HG03097 (cell line): Measurements from ENCODE around the gene RARRES1.

Source experiments
- ATAC-seq: cut with Tn5 transposase; IDR thresholded peaks from one replicate; pipeline ENCODE4 v1.9.1; 2021; ENCODE audit not compliant: unreplicated experiment, low FRiP score

RARRES1 gene

GRCh38 chr3:158731938-158732855, at the start of gene RARRES1:
RARRES1 (minus strand) TSS chr3:158732457; CDS start chr3:158732415, 42 bp downstream.
- peak; percentile 75 for ATAC-seq

- ATAC-seq, result no peak
These were observed 49.6 kb upstream of the RARRES1 start for GRCh38 chr3:158781849-158782248.

GRCh38 chr3:158781191-158781590, 48.9 kb upstream of the RARRES1 start:
- no peak for ATAC-seq

- no peak for ATAC-seq
These were observed 48.5 kb upstream of the RARRES1 start for GRCh38 chr3:158780766-158781165.

GRCh38 chr3:158777161-158777873, 45.1 kb upstream of the RARRES1 start:
- no peak for ATAC-seq

GRCh38 chr3:158776531-158776930, 44.3 kb upstream of the RARRES1 start:
- no peak for ATAC-seq

- ATAC-seq, result no peak
These were observed 43.5 kb upstream of the RARRES1 start for GRCh38 chr3:158775426-158776410.

GRCh38 chr3:158774965-158775364, 42.7 kb upstream of the RARRES1 start:
- ATAC-seq, result no peak

- ATAC-seq, result no peak
These were observed 41.9 kb upstream of the RARRES1 start for GRCh38 chr3:158773845-158774830.

- ATAC-seq, result no peak
These were observed 40.9 kb upstream of the RARRES1 start for GRCh38 chr3:158773166-158773565.

- no peak for ATAC-seq
These were observed 39.7 kb upstream of the RARRES1 start for GRCh38 chr3:158771982-158772381.

- ATAC-seq, result no peak
These were observed 39.3 kb upstream of the RARRES1 start for GRCh38 chr3:158771577-158771976.

- no peak for ATAC-seq
These were observed 38.6 kb upstream of the RARRES1 start for GRCh38 chr3:158770741-158771350.

GRCh38 chr3:158769952-158770740, 37.9 kb upstream of the RARRES1 start:
- no peak for ATAC-seq

- no peak for ATAC-seq
These were observed 37.3 kb upstream of the RARRES1 start for GRCh38 chr3:158769549-158769948.

- no peak for ATAC-seq
These were observed 36.8 kb upstream of the RARRES1 start for GRCh38 chr3:158768881-158769543.

GRCh38 chr3:158768361-158768787, 36.1 kb upstream of the RARRES1 start:
- no peak for ATAC-seq

GRCh38 chr3:158766364-158766763, 34.1 kb upstream of the RARRES1 start:
- ATAC-seq, result no peak
